Upper lobe of left lung (tissue), 4 donors: Measurements from ENCODE around the gene CLSTN1.

Experiments used
- CTCF ChIP-seq, 6 experiments: fragments of 450-650 bp in 4 of 6; fragments of 200-600 bp in 2 of 6; sonication (generic) in 2 of 6; IDR thresholded peaks; one replicate each; pipeline ENCODE4 v1.5.1; 2016 to 2019; ENCODE audit warnings: antibody characterized with exemption in 6 of 6
- POLR2A ChIP-seq, 4 donors: fragments of 450-650 bp; IDR thresholded peaks; one replicate each; pipeline ENCODE4 v1.5.1; 2016 to 2017; ENCODE audit warnings: antibody characterized with exemption in 4 of 4, mild to moderate bottlenecking in 2 of 4
- POLR2AphosphoS5 ChIP-seq, 2 donors: sonication (generic); formaldehyde crosslinking; IDR thresholded peaks; one replicate each; pipeline ENCODE4 v1.5.1; 2017; ENCODE audit warnings: antibody characterized with exemption in 2 of 2

- no peak for TF ChIP-seq POLR2AphosphoS5 (IDR thresholded peaks at IDR 0.05)
- TF ChIP-seq CTCF (IDR thresholded peaks at IDR 0.05), result no peak
- TF ChIP-seq POLR2A (IDR thresholded peaks at IDR 0.05), result no peak
Observed at GRCh38 chr1:9720785-9721605, 102.8 kb downstream of the CLSTN1 start.
